H1 (cell line): ENCODE results near the gene SEC11A.

Experiments
- CHD2 ChIP-seq: IDR thresholded peaks from 2 replicates; pipeline ENCODE4 v1.6.1; 2012; ENCODE audit warnings: low read length, improper control_type of control experiment
- EGR1 ChIP-seq: IDR thresholded peaks from 2 replicates; pipeline ENCODE4 v1.6.1; 2011; ENCODE audit warnings: low read depth, low read length, borderline replicate concordance
- GABPA ChIP-seq: IDR thresholded peaks from 2 replicates; pipeline ENCODE4 v1.6.1; 2011; ENCODE audit warnings: mild to moderate bottlenecking, low read length, moderate library complexity, borderline replicate concordance; ENCODE audit not compliant: insufficient read depth
- POLR2AphosphoS5 ChIP-seq: IDR thresholded peaks from 2 replicates; pipeline ENCODE4 v1.6.1; 2011; ENCODE audit warnings: low read depth, low read length
- SIN3A ChIP-seq, 2 experiments: IDR thresholded peaks in 1 of 2; conservative IDR thresholded peaks in 1 of 2; 2 replicates each; pipeline ENCODE4 v1.6.1; 2011 to 2012; ENCODE audit warnings: low read length in 2 of 2, improper control_type of control experiment in 1 of 2, low read depth in 1 of 2, mild to moderate bottlenecking in 1 of 2
- TF ChIP-seq, protein P1 (sequence below), 3 experiments: IDR thresholded peaks; 1 replicate in 2 of 3; 2 replicates in 1 of 3; pipeline versions ENCODE4 v1.5.1 to v1.6.1; 2011; ENCODE audit warnings: low read length in 3 of 3, mild to moderate bottlenecking in 3 of 3, inconsistent platforms in 2 of 3, low read depth in 1 of 3, moderate library complexity in 1 of 3; ENCODE audit not compliant: insufficient read depth in 1 of 3; ENCODE audit errors: control extremely low read depth in 1 of 3

DNA sequence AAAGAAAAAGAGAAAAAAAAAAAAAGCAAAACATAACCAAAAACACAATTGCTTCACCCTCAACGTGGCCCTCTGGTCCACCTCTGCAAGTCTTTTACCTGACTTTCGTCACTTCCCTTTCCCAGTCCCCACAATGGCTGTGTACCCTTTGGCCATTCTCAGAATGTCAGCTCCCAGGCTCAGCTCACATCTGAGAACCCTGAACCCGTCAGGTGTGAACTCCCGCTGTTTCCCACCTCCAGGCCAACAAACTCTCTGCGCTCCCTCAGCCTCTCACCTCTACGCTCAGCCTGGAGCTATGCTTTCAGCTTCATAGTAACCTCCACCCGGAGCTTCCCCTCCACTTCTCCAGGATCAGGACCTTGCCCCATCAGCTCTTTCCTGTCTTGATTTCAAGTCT lies 91.6 kb downstream of the SEC11A start:
- TF ChIP-seq, protein P1, sequence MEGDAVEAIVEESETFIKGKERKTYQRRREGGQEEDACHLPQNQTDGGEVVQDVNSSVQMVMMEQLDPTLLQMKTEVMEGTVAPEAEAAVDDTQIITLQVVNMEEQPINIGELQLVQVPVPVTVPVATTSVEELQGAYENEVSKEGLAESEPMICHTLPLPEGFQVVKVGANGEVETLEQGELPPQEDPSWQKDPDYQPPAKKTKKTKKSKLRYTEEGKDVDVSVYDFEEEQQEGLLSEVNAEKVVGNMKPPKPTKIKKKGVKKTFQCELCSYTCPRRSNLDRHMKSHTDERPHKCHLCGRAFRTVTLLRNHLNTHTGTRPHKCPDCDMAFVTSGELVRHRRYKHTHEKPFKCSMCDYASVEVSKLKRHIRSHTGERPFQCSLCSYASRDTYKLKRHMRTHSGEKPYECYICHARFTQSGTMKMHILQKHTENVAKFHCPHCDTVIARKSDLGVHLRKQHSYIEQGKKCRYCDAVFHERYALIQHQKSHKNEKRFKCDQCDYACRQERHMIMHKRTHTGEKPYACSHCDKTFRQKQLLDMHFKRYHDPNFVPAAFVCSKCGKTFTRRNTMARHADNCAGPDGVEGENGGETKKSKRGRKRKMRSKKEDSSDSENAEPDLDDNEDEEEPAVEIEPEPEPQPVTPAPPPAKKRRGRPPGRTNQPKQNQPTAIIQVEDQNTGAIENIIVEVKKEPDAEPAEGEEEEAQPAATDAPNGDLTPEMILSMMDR (IDR thresholded peaks at IDR 0.05; ENCODE audit: control extremely low read depth in 1 of 3, insufficient read depth in 1 of 3, low read depth in 1 of 3, low read length in 3 of 3): no peak
- TF ChIP-seq EGR1 (no peak), GABPA (no peak), SIN3A (conservative IDR thresholded peaks at IDR 0.05 in 1 of 2, IDR thresholded peaks at IDR 0.05 in 1 of 2; ENCODE audit: low read depth in 1 of 2, low read length in 2 of 2) (no peak), CHD2 (no peak), POLR2AphosphoS5 (no peak)
